Measurements from ENCODE around the gene ADRM1.

GRCh38 chr20:62298577-62299249 lies 4.1 kb upstream of the ADRM1 start:
- TF ChIP-seq CTCF (IDR thresholded peaks at IDR 0.05; ENCODE audit: low read depth, low read length) (no peak), EZH2phosphoT487 (IDR thresholded peaks at IDR 0.05; ENCODE audit: low read depth) (no peak)

Data from OCI-LY3 (cell line).